ENCODE results near the gene CDH13.
A peak's percentile ranks its signal among the peaks of the same experiment; 100 is the strongest.

CDH13 gene

GRCh38 chr16:83248735-83249463 lies 622.1 kb downstream of the CDH13 start:
- DNase-seq (ENCODE audit: low read depth), result no peak

- DNase-seq (ENCODE audit: low read depth), result no peak
Observed at GRCh38 chr16:83253521-83253920, 626.8 kb downstream of the CDH13 start.

DNA sequence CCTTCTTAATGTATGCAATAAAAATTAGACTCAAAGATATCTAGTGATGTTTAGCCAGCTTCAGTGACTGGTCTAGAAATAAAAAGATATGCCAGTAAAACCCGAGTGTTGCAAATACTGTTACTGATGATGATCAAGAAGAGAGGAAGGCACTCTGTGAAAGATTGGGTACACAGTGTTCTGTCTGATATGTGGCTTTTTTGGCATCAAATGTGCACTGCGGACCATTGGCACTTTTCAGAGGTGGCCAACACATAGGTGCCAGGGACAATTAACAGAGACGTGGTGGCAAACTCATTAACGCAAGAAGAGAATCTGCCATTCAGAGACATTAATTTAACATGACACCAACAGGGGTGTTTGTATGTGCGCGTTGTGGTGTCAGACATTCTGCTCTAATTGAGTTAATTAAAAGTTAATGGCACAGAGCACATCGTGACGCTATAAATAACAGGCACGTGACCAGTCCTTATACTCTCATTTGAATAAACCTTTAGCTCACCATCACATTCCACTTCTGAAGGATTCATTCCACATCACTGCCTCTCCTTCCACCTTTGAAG lies 631.7 kb downstream of the CDH13 start:
- DNase-seq (ENCODE audit: low read depth), result no peak

DNA sequence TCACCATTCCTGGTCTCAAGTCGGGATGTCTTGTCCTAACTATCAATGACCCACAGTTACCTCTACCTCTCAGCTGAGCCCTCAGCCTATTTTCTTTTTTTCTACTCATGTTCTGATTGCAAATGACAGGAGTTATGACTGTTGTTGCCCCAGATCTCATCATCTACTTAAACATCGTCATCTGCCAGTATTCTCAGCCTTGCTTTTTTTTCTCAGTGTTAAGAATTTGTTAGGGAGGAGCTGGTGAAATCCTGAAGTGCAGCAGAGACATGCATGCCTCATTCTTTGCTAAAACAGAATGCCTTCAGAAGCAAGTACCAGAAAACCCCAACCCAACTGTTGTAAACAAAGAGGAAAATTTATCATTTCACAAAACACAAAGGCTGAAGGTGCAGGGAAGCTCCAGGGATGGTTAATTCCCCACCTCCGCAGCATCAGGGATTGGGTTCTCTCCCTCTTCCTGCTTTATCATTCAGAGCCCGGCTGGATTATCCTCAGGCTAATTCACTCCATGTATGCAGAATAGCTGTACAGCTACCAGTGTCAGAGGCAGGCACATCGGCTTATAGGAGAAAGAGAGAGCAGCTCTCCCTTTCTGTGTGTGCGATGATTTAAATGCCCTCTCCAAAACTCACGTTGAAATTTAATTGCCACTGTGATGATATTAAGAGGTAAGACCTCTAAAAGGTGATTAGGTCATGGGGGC lies 640.2 kb downstream of the CDH13 start:
- no peak for DNase-seq (ENCODE audit: low read depth)

DNA sequence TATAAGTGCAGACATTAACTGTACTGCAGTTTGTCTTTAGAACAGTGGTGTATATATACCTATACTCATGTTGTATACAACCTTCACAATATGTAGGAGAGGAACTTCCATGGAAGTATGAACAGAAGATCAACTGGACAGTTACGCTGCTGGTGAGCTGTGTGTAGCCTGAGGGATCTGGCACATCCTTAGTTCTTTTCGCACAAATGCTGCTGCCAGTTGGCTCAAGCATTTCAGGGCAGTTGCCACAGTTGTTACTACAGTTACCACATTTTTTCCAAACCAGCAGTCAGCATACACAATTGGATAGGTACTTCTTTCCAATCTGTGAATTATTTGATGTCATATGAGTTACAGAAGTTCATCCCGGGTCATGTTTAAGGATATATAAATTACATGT lies 641.4 kb downstream of the CDH13 start:
- DNase-seq (ENCODE audit: low read depth), result no peak

DNA sequence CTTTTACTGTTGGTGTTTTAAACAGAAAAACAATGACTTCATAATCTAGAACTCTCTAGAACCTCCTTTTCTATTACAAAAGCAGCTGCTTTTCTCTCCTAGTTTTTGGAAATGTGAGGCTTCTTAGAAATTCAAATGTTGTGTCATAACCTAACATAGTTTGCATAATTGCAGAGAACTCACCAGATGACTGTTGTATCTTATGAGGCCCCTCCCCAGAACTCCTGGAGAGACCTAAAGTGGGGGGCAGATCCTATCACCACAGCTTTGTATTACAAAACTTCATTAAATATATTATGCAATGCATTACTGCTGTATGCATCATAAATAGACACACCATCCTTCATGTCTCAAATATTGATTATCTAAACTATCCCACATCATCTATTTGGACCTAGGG lies 642.3 kb downstream of the CDH13 start:
- DNase-seq (ENCODE audit: low read depth), result no peak

DNA sequence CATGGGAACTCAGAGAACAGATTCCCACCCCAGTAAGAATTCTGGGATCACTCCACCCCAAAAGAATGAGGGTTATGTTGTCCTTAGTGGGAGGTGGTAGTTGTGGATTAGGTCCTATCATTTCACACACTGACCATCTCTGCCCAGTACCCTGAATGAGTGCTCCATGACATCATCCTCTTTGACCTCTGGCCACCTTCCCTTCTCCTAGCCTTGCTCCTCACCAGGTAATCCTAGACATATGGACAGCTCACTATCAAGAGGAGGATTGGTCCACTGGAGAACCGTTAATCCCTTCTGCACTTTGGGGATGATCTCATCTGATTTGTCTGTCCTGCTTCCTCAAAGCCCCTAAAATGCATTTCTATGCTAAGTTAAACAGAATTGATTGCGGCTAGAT lies 642.8 kb downstream of the CDH13 start:
- DNase-seq (ENCODE audit: low read depth), result no peak

- DNase-seq (ENCODE audit: low read depth), result no peak
Observed at GRCh38 chr16:83270061-83270460, 643.3 kb downstream of the CDH13 start.

DNA sequence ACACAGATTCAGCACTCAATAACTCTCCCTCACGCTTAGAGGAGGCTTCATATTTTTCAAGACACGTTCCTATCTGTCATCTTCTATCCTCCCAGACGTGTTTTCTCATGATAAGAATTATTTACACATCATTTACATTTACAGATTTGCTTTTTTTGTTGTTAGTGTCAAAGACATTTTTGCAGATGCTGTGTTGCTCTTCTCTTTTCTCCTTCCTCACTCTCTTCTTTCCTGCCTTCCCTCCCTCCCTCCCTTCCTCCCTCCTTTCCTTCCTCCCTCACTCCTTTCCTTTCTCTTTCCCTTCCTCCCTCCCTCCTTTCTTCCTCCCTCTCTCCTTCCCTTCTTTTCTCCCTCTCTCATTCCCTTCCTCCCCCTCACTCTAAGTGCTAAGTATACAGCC lies 643.9 kb downstream of the CDH13 start:
- DNase-seq (ENCODE audit: low read depth), result no peak

DNA sequence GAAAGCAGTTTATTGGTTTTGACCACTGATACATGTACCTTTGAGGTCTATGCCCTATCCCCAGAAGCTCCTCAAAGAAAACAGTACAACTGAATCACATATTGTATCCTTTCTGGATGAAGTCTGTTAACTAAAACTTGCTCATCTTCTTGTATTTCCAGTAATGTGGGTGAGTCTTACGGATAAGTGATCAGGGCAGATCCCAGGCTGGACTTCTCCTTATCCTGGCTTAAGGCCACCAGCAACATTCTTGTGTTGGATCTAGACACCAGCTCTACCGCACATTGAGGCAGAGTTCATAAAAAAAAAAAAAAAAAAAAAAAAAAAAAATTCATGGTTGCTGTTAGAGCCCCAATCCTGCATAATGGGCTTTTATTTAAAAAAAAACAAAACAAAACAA lies 644.4 kb downstream of the CDH13 start:
- no peak for DNase-seq (ENCODE audit: low read depth)

DNA sequence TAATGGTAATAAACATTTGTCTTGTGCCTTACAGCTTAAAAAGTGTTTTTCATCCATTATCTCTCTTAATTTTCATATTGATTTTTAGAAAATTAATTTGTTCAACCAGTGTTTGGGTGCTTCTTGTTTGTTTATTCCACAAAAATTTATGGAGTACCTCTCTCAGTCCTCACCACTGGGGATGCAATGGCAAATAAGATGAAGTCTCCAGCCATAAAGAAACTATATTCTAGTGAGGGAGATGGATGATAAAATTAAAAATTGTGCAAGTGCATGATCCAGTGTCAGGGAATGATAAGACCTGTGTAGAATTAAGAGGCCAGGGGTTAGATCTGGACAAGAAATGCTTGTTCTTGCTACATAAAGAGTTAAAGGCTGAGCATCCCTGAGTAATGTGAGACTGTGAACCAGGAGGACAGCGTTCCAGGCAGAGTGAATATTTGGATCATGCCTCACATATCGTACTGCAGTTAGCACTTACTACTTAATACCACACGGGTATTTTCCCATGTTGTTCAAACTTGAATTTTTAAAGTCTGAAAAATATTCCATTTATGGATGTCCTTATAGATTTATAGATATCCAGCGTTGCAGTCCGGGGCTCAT lies 645.3 kb downstream of the CDH13 start:
- DNase-seq (ENCODE audit: low read depth), result peak; percentile 30

GRCh38 chr16:83272843-83273242 lies 646.1 kb downstream of the CDH13 start:
- no peak for DNase-seq (ENCODE audit: low read depth)

DNA sequence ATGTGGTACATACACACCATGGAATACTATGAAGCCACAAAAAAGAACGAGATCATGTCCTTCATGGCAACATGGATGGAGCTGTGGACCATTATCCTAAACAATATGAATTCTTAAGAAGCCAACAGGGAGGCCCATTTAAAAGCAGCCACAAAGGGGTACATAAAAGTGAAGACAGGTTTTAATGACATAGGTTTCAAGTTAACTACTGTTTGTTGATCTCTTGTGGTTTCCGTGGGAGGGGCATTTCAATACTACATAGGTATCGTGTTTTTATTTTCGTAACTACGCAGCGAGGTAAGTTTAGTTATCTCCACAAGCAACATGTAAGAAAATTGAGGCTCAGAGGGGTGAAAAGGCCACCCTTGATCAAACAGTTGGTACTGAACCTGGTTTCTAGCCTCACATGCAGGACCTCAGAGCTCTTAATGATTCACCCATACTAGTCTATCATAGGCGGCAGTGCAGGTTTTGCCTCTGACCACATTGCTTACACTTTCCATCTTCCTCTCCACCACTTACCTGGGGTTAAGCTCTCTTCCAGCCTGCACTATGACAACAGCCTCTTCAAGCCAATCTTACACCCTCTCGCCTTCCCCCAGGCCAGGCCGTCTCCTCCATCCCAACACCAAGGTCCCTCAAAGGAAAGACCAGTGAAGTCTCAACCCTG lies 646.9 kb downstream of the CDH13 start:
- no peak for DNase-seq (ENCODE audit: low read depth)

DNA sequence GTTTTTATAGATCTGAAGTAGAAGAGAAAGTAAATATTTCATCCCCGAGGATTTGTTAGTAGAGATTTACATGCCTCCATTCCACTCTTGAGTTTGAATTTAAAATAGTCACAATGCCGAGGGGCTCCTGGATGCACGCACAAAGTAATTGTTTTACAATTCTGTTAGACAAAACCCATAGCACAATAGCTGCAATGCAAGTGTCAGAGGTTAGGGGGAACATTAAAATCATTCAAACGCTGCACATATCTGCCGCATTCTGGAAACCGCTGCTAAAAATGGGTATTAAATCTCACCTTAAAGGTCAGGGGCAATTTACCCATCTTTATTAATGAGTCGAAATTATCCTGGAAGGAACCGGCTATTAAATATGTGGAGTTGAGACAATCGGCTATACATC lies 652.5 kb downstream of the CDH13 start:
- DNase-seq (ENCODE audit: low read depth), result no peak

- no peak for DNase-seq (ENCODE audit: low read depth)
Observed at GRCh38 chr16:83285921-83286320, 659.2 kb downstream of the CDH13 start.

- no peak for DNase-seq (ENCODE audit: low read depth)
Observed at GRCh38 chr16:83296505-83296904, 669.7 kb downstream of the CDH13 start.

- DNase-seq (ENCODE audit: low read depth), result no peak
Observed at GRCh38 chr16:83298541-83298940, 671.8 kb downstream of the CDH13 start.

GRCh38 chr16:83300326-83300725 lies 673.6 kb downstream of the CDH13 start:
- no peak for DNase-seq (ENCODE audit: low read depth)

DNA sequence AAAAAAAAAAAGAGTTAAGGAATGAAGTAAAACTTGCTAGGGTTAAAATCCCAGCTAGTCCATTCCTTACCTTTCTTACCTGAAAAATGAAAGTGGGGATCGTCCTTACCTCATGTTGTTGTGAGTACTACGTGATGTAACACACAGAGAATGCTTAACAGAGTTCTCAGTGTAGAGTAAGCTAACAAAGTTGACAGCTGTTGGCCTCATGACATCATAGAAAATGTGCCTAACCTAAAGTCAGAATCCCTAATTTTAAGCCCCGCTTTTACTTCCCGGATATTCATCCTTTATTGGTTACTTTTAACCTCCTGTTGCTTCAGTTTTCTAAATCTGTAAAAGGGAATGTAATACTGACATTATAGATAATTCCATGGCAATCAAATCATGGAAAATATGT lies 675.2 kb downstream of the CDH13 start:
- no peak for DNase-seq (ENCODE audit: low read depth)

DNA sequence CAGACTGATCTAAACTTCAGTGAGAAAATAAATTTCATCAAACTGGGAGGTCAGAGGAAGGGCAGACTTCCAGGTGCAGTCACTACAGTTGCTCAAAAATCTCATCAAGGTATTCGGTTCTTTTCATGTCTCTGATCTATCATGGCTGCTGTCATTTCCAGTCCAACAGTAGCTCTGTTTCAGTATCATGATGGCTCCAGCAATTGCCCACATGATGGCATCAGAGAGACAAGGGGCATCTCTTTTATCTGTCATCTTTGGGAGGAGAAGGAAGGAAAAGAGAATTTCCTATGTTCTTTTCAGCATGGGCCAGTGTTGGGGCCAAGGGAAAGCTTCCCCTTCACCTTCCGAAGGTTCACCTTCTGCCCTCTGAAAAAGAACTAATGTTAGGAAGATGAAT lies 676.1 kb downstream of the CDH13 start:
- no peak for DNase-seq (ENCODE audit: low read depth)

- peak; percentile 90 for DNase-seq (ENCODE audit: low read depth)
Observed at GRCh38 chr16:83305092-83305491, 678.3 kb downstream of the CDH13 start.

DNA sequence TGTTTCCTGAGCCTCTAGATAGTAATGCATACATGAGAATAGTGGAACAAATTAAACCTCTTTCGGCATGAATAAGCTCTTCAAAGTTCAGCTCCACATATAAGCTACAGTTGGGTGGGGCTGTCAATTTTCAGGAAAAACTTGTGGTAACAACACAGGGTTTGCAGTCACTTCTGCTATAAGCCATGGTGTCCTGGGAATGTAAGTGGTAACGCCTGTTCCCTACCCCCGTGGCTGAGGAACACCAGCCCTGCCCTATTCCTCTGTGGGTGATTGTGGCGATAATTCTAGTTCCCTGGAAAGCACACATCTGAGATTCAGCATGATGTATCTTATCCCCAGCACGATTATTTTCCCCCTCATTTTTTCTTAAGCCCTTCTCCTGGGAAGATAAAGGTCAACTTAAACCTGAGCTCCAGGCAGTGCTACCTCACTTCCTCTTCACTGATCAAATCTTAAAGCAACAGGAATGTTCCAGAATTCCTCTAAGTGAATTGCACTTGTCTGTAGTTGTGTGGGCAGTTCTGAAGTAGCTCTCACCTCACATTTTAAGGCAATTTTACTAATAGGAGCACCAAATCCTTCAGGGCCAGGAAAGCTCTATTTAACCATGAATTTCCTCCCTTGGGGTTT lies 680.3 kb downstream of the CDH13 start:
- no peak for DNase-seq (ENCODE audit: low read depth)

All from non-pigmented ciliary epithelial cell (primary cell).